NB4 (cell line): ENCODE data around the gene UBAC2.

Experiments
- CTCF ChIP-seq: IDR thresholded peaks from one replicate; pipeline ENCODE4 v1.5.1; 2012; ENCODE audit warnings: low read depth, low read length
- POLR2A ChIP-seq: IDR thresholded peaks from 2 replicates; pipeline ENCODE4 v1.6.1; 2011; ENCODE audit warnings: mild to moderate bottlenecking; ENCODE audit not compliant: insufficient read length; ENCODE audit errors: extremely low read depth

DNA sequence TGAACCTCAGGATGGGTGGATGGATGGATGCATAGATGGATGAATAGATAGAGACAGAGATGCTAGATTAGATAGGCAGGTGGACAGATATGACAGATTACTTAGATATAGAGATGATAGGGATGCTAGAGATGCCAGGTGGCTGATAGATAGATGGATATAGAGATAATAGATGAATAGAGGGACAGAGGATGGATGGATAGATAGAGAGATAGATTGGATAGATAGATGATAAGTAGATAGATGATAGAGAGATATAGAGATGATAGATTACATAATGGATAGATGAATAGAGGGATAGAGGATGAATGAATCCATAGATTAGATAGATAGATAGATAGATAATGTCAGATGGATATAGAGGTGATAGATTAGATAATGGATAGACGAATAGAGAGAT lies 212.2 kb downstream of the UBAC2 start:
- TF ChIP-seq POLR2A, result no peak
- no peak for TF ChIP-seq CTCF
